Neural crest cell (in vitro differentiated cells): ENCODE data around the gene ZBTB20. TPM values are rescaled to one million over a fixed set of nuclear protein-coding genes. Genes with fewer than 3 reads are reported as not detected.
A peak's percentile ranks its signal among the peaks of the same experiment; 100 is the strongest.

Experiments used
- DNase-seq: peaks from one replicate; pipeline ENCODE4 v3.0.0; 2021; ENCODE audit warnings: low read depth, mixed read lengths, low spot score
- H3K27ac Mint-ChIP-seq: one replicate; pipeline ENCODE4 v1.8.0; 2021; ENCODE audit warnings: mild to moderate bottlenecking, mixed read lengths; ENCODE audit not compliant: unreplicated experiment
- H3K27me3 Mint-ChIP-seq: 2 replicates; pipeline ENCODE4 v1.8.0; 2021; ENCODE audit warnings: low read depth, mild to moderate bottlenecking, mixed read lengths
- H3K36me3 Mint-ChIP-seq: 2 replicates; pipeline ENCODE4 v1.8.0; 2021; ENCODE audit warnings: low read depth, mild to moderate bottlenecking, mixed read lengths
- H3K4me1 Mint-ChIP-seq: 2 replicates; pipeline ENCODE4 v1.8.0; 2021; ENCODE audit warnings: mixed read lengths
- H3K4me3 Mint-ChIP-seq: one replicate; pipeline ENCODE4 v1.8.0; 2021; ENCODE audit warnings: mild to moderate bottlenecking, mixed read lengths
- H3K9me3 Mint-ChIP-seq: 2 replicates; pipeline ENCODE4 v1.8.0; 2021; ENCODE audit warnings: mixed read lengths
- CTCF ChIP-seq: fragments of 200-600 bp; sonication (generic); conservative IDR thresholded peaks from 2 replicates; pipeline ENCODE4 v1.5.0; 2021; ENCODE audit warnings: antibody characterized with exemption, mild to moderate bottlenecking
- total RNA-seq: library from RNA; stranded (reverse); gene quantifications from 2 replicates; pipeline ENCODE4 v1.2.1, GENCODE V29; 2021

Gene ZBTB20
- total RNA-seq, 1 donor from 2014 or later = 12.4 TPM

- H3K9me3 Mint-ChIP-seq = no peaks in the 10 kb centered on the region
Measured at GRCh38 chr3:115084686-115085085, 62.4 kb downstream of the ZBTB20 start.

GRCh38 chr3:115082260-115082659 is 64.8 kb downstream of the ZBTB20 start:
- no peak overlapping the region for H3K27ac Mint-ChIP-seq
- peaks cover 7% of the 10 kb centered on the region for H3K4me1 Mint-ChIP-seq
- no peak overlapping the region for H3K4me3 Mint-ChIP-seq

More at GRCh38 chr3:115084686-115085085, 62.4 kb downstream of the ZBTB20 start:
- Mint-ChIP-seq H3K4me3 (no peak overlapping the region), H3K27ac (no peak overlapping the region), H3K4me1 (peaks cover 11% of the 10 kb centered on the region), H3K27me3 (no peaks in the 10 kb centered on the region), H3K36me3 (no peaks in the 10 kb centered on the region)
- no peak for DNase-seq
- no peak for TF ChIP-seq CTCF

GRCh38 chr3:115081444-115081843 is 65.6 kb downstream of the ZBTB20 start:
- peaks cover 7% of the 10 kb centered on the region for H3K4me1 Mint-ChIP-seq
- H3K27me3 Mint-ChIP-seq = no peaks in the 10 kb centered on the region
- no peak for DNase-seq
- H3K9me3 Mint-ChIP-seq = no peaks in the 10 kb centered on the region
- TF ChIP-seq CTCF = peak; percentile 44
- H3K4me3 Mint-ChIP-seq = no peak overlapping the region
- no peak overlapping the region for H3K27ac Mint-ChIP-seq
- peaks cover under 1% of the 10 kb centered on the region for H3K36me3 Mint-ChIP-seq

More at GRCh38 chr3:115082260-115082659, 64.8 kb downstream of the ZBTB20 start:
- H3K27me3 Mint-ChIP-seq = no peaks in the 10 kb centered on the region
- no peak for DNase-seq
- no peaks in the 10 kb centered on the region for H3K9me3 Mint-ChIP-seq
- H3K36me3 Mint-ChIP-seq = no peaks in the 10 kb centered on the region
- TF ChIP-seq CTCF = no peak

GRCh38 chr3:115077501-115078250 is 69.4 kb downstream of the ZBTB20 start:
- peaks cover 6% of the 10 kb centered on the region for H3K36me3 Mint-ChIP-seq

GRCh38 chr3:115074502-115074901 is 72.6 kb downstream of the ZBTB20 start:
- no peak for DNase-seq
- no peak overlapping the region for H3K4me3 Mint-ChIP-seq
- TF ChIP-seq CTCF = no peak

More at GRCh38 chr3:115077501-115078250, 69.4 kb downstream of the ZBTB20 start:
- Mint-ChIP-seq H3K9me3 (peaks cover under 1% of the 10 kb centered on the region), H3K4me3 (no peak overlapping the region), H3K27me3 (no peaks in the 10 kb centered on the region), H3K27ac (no peak overlapping the region), H3K4me1 (peaks cover 13% of the 10 kb centered on the region)
- DNase-seq = no peak
- no peak for TF ChIP-seq CTCF

More at GRCh38 chr3:115074502-115074901, 72.6 kb downstream of the ZBTB20 start:
- H3K27ac Mint-ChIP-seq = no peak overlapping the region
- H3K27me3 Mint-ChIP-seq = no peaks in the 10 kb centered on the region
- H3K36me3 Mint-ChIP-seq = peaks cover 6% of the 10 kb centered on the region
- H3K9me3 Mint-ChIP-seq = peaks cover 4% of the 10 kb centered on the region
- H3K4me1 Mint-ChIP-seq = peaks cover 27% of the 10 kb centered on the region
